ENCODE data around the gene UQCRHL.

DNA sequence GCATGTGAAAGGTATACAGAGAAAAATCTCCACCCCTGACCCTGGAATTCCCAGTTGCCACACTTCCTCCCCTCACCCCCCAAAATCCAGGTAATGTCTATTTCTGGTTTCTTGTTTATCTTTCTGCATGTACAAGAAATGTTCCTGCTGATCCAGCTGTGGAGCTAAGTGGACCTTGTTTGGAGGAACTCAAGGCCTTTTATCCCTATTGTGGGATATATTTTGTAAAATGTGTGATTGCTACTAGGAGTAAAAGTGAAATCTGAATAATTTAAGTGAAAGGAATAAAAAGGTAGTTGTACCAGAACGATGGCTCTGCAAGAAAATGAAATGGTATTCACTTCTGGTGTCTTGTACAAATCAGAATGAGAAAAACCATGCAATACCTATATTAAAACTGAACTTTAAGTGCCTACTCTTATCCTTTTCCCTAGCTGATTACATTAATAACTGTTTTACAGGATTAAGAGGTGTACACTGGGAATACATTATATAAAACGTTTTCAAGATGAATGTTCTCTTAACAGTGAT lies 43.1 kb upstream of the UQCRHL start:
- TF ChIP-seq, protein P1, sequence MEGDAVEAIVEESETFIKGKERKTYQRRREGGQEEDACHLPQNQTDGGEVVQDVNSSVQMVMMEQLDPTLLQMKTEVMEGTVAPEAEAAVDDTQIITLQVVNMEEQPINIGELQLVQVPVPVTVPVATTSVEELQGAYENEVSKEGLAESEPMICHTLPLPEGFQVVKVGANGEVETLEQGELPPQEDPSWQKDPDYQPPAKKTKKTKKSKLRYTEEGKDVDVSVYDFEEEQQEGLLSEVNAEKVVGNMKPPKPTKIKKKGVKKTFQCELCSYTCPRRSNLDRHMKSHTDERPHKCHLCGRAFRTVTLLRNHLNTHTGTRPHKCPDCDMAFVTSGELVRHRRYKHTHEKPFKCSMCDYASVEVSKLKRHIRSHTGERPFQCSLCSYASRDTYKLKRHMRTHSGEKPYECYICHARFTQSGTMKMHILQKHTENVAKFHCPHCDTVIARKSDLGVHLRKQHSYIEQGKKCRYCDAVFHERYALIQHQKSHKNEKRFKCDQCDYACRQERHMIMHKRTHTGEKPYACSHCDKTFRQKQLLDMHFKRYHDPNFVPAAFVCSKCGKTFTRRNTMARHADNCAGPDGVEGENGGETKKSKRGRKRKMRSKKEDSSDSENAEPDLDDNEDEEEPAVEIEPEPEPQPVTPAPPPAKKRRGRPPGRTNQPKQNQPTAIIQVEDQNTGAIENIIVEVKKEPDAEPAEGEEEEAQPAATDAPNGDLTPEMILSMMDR (IDR thresholded peaks at IDR 0.05), result no peak
- no peak for TF ChIP-seq POLR2AphosphoS5 (IDR thresholded peaks at IDR 0.05; ENCODE audit: low read depth, low read length)
- TF ChIP-seq, protein P2, sequence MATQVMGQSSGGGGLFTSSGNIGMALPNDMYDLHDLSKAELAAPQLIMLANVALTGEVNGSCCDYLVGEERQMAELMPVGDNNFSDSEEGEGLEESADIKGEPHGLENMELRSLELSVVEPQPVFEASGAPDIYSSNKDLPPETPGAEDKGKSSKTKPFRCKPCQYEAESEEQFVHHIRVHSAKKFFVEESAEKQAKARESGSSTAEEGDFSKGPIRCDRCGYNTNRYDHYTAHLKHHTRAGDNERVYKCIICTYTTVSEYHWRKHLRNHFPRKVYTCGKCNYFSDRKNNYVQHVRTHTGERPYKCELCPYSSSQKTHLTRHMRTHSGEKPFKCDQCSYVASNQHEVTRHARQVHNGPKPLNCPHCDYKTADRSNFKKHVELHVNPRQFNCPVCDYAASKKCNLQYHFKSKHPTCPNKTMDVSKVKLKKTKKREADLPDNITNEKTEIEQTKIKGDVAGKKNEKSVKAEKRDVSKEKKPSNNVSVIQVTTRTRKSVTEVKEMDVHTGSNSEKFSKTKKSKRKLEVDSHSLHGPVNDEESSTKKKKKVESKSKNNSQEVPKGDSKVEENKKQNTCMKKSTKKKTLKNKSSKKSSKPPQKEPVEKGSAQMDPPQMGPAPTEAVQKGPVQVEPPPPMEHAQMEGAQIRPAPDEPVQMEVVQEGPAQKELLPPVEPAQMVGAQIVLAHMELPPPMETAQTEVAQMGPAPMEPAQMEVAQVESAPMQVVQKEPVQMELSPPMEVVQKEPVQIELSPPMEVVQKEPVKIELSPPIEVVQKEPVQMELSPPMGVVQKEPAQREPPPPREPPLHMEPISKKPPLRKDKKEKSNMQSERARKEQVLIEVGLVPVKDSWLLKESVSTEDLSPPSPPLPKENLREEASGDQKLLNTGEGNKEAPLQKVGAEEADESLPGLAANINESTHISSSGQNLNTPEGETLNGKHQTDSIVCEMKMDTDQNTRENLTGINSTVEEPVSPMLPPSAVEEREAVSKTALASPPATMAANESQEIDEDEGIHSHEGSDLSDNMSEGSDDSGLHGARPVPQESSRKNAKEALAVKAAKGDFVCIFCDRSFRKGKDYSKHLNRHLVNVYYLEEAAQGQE (IDR thresholded peaks at IDR 0.05; ENCODE audit: insufficient read depth in 1 of 2, low read depth in 2 of 2, low read length in 1 of 2), result no peak
- TF ChIP-seq TCF7L2 (IDR thresholded peaks at IDR 0.05; ENCODE audit: low read depth, low read length), result no peak

Measured in Panc1 (cell line).